Measurements from ENCODE around the gene TPCN2.

The TPCN2 gene

DNA sequence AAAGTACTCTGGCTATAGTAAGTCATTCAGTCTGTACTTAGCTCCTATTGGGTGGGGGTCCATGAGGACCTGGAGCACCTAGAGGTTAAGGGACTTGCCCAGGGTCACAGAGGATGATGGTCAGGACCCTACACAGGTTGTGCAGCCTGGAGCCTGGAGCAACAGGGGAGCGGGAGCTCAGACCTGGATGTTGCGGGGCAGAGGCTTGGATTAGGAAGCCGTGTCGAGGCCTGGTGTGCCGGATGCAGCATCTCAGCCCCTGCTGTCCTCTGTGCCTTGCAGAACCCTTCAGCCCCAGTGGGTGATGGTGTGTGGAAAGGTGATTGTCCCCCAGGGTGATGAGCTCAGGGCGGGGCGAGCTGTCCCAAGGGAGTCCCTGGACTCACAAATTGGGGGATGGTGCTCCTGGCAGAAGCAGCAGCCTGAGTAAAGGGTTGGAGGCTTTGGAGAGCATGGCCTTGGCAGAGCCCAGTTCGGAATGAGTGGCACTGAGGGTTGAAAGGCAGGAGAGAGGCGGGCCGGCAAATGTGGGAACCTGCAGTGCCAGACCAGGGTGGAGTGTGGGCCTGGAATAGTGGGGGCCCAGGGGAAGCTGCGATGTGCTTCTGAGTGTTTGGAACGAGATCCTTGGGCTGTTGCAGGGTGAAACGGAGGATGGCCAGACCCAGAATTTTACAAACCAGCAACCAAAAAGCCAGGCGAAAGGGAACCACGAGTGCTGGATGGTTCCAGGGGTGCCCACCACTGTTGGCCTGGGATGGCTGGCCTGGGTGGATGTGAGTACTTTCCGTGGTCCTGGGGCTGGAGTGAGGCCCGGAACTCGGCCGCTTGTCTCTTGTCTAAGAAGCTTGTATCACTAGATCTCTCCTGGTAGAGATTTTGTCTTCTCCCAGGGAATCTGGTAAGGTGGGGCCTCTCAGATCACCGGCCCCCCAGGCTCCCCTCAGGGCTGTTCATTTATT lies 2.9 kb downstream of the TPCN2 start:
- H3K4me3 ChIP-seq (ENCODE audit: low read depth, low read length): no peak overlapping the region
- TF ChIP-seq, protein P1, sequence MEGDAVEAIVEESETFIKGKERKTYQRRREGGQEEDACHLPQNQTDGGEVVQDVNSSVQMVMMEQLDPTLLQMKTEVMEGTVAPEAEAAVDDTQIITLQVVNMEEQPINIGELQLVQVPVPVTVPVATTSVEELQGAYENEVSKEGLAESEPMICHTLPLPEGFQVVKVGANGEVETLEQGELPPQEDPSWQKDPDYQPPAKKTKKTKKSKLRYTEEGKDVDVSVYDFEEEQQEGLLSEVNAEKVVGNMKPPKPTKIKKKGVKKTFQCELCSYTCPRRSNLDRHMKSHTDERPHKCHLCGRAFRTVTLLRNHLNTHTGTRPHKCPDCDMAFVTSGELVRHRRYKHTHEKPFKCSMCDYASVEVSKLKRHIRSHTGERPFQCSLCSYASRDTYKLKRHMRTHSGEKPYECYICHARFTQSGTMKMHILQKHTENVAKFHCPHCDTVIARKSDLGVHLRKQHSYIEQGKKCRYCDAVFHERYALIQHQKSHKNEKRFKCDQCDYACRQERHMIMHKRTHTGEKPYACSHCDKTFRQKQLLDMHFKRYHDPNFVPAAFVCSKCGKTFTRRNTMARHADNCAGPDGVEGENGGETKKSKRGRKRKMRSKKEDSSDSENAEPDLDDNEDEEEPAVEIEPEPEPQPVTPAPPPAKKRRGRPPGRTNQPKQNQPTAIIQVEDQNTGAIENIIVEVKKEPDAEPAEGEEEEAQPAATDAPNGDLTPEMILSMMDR (IDR thresholded peaks at IDR 0.05; ENCODE audit: low read depth, low read length): no peak

DNA sequence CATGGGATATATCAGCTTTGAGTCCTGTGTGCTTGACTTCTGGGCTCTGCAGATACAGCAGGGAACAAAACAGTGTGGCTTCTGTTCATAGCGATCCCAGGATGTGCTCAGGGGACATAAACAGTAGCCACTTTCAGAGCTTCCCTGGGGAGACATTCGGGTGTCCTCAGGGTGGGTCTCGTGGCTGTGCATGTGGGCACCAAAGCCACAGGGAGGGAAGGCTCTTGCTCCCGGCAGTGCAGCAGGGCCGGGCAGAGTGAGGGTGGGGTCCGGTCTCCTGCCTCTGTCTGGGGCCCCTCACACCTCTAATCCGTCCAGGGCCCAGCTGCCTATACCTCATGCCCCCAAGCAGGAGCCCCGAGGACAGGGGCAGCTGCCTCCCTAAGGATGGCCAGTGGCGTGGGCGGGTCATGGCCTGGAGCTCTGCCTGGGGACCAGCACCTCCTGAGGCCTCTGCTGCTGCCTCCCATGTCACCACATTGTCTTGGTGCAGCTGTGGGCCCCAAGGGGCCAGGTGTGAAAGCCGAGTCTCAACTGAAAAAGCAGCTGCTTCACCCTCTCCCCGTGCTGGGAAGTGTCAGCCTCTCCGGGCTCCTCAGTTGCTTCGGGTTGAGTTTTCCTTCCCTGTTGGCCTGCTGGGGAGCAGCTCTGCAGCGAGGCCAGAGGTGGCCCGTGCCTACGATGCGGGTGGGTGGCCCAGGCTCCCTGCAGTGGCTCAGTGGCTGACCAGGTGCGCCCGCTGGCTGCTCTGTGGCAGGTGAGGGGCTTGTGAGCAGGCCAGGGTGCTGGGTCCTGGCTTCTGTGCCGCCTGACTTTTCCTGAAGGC lies 3.8 kb downstream of the TPCN2 start:
- TF ChIP-seq, protein P1 (IDR thresholded peaks at IDR 0.05; ENCODE audit: low read depth, low read length): no peak

DNA sequence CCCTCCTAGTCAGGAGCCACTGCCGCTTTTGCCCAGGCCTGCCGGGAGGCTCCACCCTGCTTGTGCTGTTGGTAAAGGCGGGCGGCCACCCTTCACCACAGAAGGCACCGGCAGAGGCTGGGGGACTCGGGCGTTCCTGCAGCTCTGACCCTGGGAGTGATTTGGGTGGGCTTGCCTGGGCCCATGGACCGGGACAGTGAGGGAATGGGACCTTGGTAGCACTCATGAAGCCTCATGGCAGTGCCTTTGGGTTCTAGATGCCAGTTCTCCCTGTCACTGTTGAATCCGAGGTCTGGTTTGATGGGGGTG lies 4.4 kb downstream of the TPCN2 start:
- no peak overlapping the region for H3K4me3 ChIP-seq (ENCODE audit: low read depth, low read length)
- TF ChIP-seq, protein P1 (IDR thresholded peaks at IDR 0.05; ENCODE audit: low read depth, low read length): no peak

More for the DNA sequence above, 3.8 kb downstream of the TPCN2 start:
- H3K4me3 ChIP-seq (ENCODE audit: low read depth, low read length): no peak overlapping the region

DNA sequence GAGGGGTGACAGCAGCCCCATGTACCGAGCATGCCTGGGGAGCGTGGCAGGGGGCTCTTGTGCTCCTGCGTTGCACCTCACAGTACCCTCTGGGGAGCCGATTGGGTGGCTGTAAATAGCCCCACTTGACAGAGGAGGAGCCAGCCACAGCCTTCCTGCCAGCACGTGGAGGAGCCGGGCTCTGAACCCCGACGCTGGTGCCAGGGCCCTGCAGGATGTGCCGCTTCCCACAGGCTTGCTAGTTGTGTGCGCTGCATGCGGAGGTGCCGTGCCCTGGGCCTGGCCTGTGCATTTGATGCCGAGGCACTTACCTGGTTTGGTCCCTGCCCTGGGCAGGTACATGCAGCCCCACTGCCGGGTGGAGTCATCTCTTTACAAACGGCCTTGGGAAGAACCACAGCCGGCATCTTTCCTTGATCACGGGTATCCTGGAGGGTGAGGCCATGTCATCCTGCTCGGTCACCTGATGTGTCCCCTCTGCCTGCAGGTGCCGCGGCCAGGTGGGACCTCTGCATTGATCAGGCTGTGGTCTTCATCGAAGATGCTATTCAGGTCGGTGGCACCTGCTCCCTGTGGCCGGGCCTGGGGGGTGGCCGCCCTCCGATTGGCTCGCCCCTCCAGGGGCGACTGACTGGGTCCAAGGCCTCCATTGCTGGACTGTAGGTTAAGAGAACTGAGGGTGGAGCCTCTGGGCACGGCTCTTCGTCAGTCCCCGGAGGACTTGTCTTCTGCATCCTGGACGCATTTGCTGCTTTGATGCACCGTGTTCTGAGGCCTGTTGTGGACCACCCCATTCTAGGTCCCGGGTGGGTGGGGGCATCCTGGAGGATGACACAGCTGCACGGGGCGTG lies 5.0 kb downstream of the TPCN2 start:
- H3K4me3 ChIP-seq (ENCODE audit: low read depth, low read length): no peak overlapping the region
- TF ChIP-seq, protein P1 (IDR thresholded peaks at IDR 0.05; ENCODE audit: low read depth, low read length): no peak

DNA sequence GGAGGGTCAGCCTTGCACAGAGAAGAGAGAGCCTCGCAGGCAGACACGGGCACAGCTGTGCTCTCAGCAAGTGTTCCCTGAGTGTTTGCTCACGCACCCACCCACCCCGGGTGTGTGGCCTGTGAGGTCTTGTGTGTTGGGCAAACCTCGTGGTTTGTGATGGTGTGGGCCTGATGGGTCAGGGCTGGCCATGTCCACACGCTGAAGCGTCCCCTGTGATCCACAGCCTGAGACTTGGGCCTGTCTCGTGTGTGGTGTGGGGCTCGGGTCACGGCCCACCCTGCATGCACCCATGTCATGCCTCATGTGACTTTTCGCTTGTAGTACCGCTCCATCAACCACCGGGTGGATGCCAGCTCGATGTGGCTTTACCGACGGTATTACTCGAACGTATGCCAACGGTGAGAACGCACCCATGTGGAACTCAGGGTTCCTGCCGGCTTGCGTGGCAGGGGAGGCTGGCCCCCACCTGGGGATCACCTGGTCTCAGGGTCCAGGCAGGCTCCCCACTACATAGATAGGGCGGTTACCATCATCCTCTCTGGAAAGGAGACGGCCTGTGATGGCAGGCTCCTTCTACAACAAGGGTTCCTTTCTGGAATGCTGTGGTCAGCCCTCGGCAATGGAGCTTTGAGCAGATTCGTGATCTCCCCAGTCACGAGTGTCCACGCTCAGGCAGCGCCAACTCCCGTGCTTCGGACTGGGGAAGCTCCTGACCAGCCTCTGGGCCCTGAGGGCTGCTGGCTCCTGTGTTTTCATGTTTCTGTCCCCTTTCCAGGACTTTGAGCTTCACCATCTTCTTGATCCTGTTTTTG lies 5.9 kb downstream of the TPCN2 start:
- TF ChIP-seq, protein P1 (IDR thresholded peaks at IDR 0.05; ENCODE audit: low read depth, low read length): no peak
- no peak overlapping the region for H3K4me3 ChIP-seq (ENCODE audit: low read depth, low read length)

DNA sequence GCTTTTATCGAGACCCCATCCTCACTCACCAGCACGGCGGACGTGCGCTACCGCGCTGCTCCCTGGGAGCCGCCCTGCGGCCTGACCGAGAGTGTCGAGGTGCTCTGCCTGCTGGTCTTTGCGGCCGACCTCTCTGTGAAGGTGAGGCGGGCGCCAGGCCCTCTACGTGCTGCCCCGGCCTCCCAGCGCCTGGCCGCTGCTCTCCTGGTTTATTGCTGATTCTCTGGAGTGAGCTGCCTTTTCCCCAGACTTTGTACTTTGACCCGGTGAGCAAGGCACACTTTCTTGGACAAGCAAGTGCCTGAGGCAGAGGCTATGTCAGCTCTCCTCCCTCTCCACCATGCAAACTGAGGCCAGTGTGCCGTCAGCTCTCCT lies 6.5 kb downstream of the TPCN2 start:
- no peak overlapping the region for H3K4me3 ChIP-seq (ENCODE audit: low read depth, low read length)
- TF ChIP-seq, protein P1 (IDR thresholded peaks at IDR 0.05; ENCODE audit: low read depth, low read length): no peak

All from WI38 (cell line).